ENCODE data around the gene TGFB3.

- TF ChIP-seq CEBPB (tag; IDR thresholded peaks at IDR 0.05) (no peak), NFE2L1 (tag; IDR thresholded peaks at IDR 0.05; ENCODE audit: borderline replicate concordance, low read depth) (no peak), ZNF76 (CRISPR knock-in tag; IDR thresholded peaks at IDR 0.05; ENCODE audit: borderline replicate concordance) (no peak), RBM17 (IDR thresholded peaks at IDR 0.05; ENCODE audit: borderline replicate concordance, low read depth, low read length) (no peak), SP1 (CRISPR knock-in tag; IDR thresholded peaks at IDR 0.05) (no peak), TCFL5 (CRISPR knock-in tag; conservative IDR thresholded peaks at IDR 0.05) (no peak), MAFK (IDR thresholded peaks at IDR 0.05; ENCODE audit: low read length) (no peak)
- TF ChIP-seq, protein P1, sequence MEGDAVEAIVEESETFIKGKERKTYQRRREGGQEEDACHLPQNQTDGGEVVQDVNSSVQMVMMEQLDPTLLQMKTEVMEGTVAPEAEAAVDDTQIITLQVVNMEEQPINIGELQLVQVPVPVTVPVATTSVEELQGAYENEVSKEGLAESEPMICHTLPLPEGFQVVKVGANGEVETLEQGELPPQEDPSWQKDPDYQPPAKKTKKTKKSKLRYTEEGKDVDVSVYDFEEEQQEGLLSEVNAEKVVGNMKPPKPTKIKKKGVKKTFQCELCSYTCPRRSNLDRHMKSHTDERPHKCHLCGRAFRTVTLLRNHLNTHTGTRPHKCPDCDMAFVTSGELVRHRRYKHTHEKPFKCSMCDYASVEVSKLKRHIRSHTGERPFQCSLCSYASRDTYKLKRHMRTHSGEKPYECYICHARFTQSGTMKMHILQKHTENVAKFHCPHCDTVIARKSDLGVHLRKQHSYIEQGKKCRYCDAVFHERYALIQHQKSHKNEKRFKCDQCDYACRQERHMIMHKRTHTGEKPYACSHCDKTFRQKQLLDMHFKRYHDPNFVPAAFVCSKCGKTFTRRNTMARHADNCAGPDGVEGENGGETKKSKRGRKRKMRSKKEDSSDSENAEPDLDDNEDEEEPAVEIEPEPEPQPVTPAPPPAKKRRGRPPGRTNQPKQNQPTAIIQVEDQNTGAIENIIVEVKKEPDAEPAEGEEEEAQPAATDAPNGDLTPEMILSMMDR (IDR thresholded peaks at IDR 0.05 in 2 of 3, conservative IDR thresholded peaks at IDR 0.05 in 1 of 3; ENCODE audit: insufficient read depth in 2 of 3, low read depth in 1 of 3, low read length in 3 of 3) = peak; percentile 40 to 73 (median 68); a peak in 5 of 6 replicates
These were observed 647 bp upstream of the TGFB3 start for GRCh38 chr14:75982266-75983018.

Measured in K562 (cell line).